CD1c-positive myeloid dendritic cell (primary cell): Measurements from ENCODE around the gene TRIM44.

Experiments used
- DNase-seq: peaks from one replicate; pipeline ENCODE4 v3.0.0-alpha.2; 2016; ENCODE audit errors: extremely low spot score

TRIM44 gene

GRCh38 chr11:35662649-35663407 lies at the start of gene TRIM44:
TRIM44 (plus strand) TSS chr11:35662775; CDS start chr11:35663112, 337 bp downstream.
- DNase-seq: peak; percentile 94

GRCh38 chr11:35614939-35615569 lies 47.5 kb upstream of the TRIM44 start:
- no peak for DNase-seq

GRCh38 chr11:35615921-35616900 lies 46.4 kb upstream of the TRIM44 start:
- DNase-seq: peak; percentile 77

- no peak for DNase-seq
Measured at GRCh38 chr11:35617316-35617686, 45.3 kb upstream of the TRIM44 start.

- DNase-seq: peak; percentile 84
Measured at GRCh38 chr11:35617687-35618496, 44.7 kb upstream of the TRIM44 start, which contains the start of gene FJX1. FJX1 (plus strand) TSS chr11:35618460; CDS start chr11:35618637, 177 bp downstream.

- DNase-seq: peak; percentile 47
Measured at GRCh38 chr11:35618497-35619115, 44.0 kb upstream of the TRIM44 start.

GRCh38 chr11:35619116-35619854 lies 43.3 kb upstream of the TRIM44 start:
- DNase-seq: peak; percentile 19

GRCh38 chr11:35619855-35620640 lies 42.5 kb upstream of the TRIM44 start:
- DNase-seq: no peak

GRCh38 chr11:35620795-35621194 lies 41.8 kb upstream of the TRIM44 start:
- DNase-seq: no peak

- no peak for DNase-seq
Measured at GRCh38 chr11:35621620-35622019, 41.0 kb upstream of the TRIM44 start.

- no peak for DNase-seq
Measured at GRCh38 chr11:35622070-35622469, 40.5 kb upstream of the TRIM44 start.

GRCh38 chr11:35623621-35624168 lies 38.9 kb upstream of the TRIM44 start:
- DNase-seq: peak; percentile 18

- no peak for DNase-seq
Measured at GRCh38 chr11:35624316-35624715, 38.3 kb upstream of the TRIM44 start.

- no peak for DNase-seq
Measured at GRCh38 chr11:35624781-35625180, 37.8 kb upstream of the TRIM44 start.

- no peak for DNase-seq
Measured at GRCh38 chr11:35626501-35626900, 36.1 kb upstream of the TRIM44 start.

GRCh38 chr11:35629511-35629910 lies 33.1 kb upstream of the TRIM44 start:
- DNase-seq: no peak

- DNase-seq: no peak
Measured at GRCh38 chr11:35629914-35630313, 32.7 kb upstream of the TRIM44 start.

- no peak for DNase-seq
Measured at GRCh38 chr11:35631891-35632290, 30.7 kb upstream of the TRIM44 start.

GRCh38 chr11:35632301-35632700 lies 30.3 kb upstream of the TRIM44 start:
- no peak for DNase-seq
